ENCODE measurements around the gene LHX2.

DNA sequence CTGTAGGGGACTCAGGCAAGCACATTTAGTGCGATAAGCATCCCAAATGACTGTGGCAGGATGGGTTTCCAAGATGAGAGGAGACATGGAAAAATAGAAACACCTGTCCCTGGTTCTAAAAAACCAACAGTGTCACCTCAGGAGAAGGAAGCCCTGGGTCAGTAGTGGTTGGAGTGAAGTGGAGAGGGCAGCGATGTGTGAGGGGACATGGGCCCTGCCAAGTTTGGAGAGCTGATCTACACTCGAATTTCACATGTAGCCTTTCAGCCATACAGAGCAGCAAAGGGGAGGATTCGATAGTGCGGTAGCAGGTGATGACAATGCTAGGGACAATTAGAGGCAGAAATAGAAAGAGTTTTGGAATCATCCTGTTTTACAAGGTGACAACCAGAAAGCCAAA, 32.6 kb upstream of the LHX2 start:
- TF ChIP-seq, protein P1, sequence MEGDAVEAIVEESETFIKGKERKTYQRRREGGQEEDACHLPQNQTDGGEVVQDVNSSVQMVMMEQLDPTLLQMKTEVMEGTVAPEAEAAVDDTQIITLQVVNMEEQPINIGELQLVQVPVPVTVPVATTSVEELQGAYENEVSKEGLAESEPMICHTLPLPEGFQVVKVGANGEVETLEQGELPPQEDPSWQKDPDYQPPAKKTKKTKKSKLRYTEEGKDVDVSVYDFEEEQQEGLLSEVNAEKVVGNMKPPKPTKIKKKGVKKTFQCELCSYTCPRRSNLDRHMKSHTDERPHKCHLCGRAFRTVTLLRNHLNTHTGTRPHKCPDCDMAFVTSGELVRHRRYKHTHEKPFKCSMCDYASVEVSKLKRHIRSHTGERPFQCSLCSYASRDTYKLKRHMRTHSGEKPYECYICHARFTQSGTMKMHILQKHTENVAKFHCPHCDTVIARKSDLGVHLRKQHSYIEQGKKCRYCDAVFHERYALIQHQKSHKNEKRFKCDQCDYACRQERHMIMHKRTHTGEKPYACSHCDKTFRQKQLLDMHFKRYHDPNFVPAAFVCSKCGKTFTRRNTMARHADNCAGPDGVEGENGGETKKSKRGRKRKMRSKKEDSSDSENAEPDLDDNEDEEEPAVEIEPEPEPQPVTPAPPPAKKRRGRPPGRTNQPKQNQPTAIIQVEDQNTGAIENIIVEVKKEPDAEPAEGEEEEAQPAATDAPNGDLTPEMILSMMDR (IDR thresholded peaks at IDR 0.05; ENCODE audit: poor library complexity) = no peak
- TF ChIP-seq EZH2phosphoT487 (IDR thresholded peaks at IDR 0.05; ENCODE audit: low read depth, severe bottlenecking, unreplicated experiment) = no peak
- no peak for TF ChIP-seq EZH2 (IDR thresholded peaks at IDR 0.05; ENCODE audit: borderline replicate concordance)
